DMS153 treated with DMSO at 0.1 percent for 48 hours (cell line): Measurements from ENCODE around the gene NBPF12.
"Not testable (repeated sequence)": the region's sequence is repeated elsewhere in the genome, so short reads cannot be mapped to it uniquely, and the experiment has no call there.

ENCODE experiments used
- DNase-seq: peaks from one replicate; lab custom pipeline; 2025; ENCODE audit not compliant: unreplicated experiment; lab: John Stamatoyannopoulos, UW

Gene NBPF12, protein sequence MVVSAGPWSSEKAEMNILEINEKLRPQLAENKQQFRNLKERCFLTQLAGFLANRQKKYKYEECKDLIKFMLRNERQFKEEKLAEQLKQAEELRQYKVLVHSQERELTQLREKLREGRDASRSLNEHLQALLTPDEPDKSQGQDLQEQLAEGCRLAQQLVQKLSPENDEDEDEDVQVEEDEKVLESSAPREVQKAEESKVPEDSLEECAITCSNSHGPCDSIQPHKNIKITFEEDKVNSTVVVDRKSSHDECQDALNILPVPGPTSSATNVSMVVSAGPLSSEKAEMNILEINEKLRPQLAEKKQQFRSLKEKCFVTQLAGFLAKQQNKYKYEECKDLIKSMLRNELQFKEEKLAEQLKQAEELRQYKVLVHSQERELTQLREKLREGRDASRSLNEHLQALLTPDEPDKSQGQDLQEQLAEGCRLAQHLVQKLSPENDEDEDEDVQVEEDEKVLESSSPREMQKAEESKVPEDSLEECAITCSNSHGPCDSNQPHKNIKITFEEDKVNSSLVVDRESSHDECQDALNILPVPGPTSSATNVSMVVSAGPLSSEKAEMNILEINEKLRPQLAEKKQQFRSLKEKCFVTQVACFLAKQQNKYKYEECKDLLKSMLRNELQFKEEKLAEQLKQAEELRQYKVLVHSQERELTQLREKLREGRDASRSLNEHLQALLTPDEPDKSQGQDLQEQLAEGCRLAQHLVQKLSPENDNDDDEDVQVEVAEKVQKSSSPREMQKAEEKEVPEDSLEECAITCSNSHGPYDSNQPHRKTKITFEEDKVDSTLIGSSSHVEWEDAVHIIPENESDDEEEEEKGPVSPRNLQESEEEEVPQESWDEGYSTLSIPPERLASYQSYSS (N-terminal part only)

DNA sequence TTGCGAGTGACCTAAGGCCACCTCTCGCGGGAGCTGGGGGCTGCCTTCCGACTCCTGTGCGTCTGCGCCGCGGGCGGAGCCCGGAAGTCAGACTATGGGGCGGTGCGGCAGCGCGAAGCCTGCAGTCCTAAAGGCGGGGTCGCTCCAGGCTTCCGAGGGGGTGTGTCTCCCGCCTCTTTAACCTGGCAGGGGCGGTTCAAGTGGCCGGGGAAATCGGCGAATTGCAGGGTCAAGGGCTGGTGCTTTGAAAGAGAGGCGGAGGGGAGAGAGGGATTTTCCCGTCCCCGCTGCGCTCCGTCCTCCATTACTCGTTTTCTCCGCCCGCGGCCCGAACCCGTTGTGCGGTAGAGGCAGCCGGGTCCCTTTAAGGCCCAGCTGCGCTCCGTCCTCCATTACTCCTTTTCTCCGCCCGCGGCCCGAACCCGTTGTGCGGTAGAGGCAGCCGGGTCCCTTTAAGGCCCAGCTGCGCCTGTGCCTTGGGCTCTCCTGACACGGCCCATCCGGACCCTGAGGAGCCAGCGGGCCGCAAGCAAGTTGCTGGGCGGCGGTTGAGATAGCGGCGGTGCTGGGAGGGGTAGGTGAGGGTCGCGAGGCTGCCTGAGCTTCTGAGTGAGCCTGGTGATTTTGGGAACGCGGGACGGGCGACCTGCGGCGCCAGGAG, at the start of gene NBPF12:
NBPF12 (plus strand) TSS at position 83 of the 661 bp plus-strand sequence. CDS start 21,820 bp downstream, outside the sequence.
- peak; percentile 21 for DNase-seq

DNA sequence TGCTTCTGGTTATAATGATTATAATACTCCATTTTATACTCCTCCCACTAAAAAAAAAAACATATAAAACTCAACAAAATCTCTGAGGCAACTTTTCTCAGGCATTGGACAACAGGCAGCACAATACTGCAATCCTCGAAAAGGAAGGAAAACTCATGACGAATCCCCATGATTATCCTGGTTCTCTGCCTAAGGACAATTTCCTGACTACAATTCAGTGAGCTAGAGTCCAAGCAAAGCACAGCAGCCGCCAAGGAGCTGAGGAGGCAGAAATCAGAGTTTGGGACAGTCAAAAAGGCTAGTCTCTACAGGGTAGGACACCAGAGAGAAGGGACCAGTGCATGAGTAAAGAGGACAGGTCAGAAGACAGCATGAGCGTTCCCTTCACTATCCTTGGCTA, 46.8 kb upstream of the NBPF12 start:
- DNase-seq = not testable (repeated sequence)

DNA sequence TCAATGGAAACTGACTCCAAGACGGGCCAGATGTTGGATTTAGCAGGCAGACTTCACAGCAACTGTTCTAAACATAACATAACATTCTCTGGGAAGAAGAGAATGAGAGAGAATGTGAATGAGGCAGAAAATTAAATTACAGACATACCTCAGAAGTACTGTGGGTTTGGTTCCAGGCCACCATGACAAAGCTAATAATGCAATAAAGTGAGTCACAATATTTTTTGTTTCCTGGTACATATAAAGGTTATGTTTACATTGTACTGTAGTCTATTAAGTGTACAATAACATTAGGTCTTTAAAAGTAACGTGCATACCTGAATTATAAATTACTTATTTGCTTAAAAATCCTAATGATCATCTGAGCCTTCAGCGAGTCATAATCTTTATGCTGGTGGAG, 45.8 kb upstream of the NBPF12 start:
- DNase-seq = not testable (repeated sequence)

DNA sequence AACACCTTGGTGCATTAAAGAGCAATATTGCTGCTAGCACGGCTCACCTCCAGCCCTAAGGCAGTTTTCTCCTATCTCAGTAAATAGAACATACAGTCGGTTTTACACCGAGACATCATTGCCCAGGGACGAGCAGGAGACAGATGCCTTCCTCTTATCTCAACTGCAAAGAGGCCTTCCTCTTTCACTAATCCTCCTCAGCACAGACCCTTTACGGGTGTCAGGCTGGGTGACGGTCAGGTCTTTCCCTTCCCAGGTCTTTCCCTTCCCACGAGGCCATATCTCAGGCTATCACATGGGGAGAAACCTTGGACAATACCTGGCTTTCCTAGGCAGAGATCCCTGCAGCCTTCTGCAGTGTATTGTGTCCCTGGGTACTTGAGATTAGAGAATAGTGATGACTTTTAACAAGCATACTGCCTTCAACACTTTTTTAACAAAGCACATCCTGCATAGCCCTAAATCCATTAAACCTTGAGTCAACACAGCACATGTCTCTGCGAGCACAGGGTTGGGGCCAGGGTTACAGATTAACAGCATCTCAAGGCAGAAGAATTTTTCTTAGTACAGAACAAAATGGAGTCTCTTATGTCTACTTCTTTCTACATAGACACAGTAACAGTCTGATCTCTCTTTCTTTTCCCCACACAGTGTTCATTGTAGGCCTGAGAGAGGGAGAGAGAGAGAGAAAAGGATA, 30.4 kb upstream of the NBPF12 start:
- not testable (repeated sequence) for DNase-seq

DNA sequence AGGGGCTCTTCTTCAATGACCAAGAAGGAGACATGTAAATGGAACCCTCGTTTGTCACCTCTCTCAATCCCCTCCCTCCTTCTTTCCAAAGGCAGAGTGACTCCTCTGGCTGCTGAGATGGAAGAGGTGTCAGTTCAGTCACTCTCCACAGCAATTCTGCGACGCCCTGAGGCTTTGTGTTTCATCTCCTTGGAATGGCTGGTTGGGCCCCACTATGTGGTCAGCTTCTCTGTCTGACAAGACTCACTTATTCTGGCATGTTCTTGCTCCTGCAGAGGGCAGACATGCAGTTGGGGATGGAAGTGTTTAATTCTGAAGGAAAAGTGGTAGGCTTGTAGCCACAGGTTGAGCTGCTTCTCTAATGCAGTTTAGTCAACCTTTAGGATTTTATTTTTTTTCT, 25.1 kb upstream of the NBPF12 start:
- not testable (repeated sequence) for DNase-seq

DNA sequence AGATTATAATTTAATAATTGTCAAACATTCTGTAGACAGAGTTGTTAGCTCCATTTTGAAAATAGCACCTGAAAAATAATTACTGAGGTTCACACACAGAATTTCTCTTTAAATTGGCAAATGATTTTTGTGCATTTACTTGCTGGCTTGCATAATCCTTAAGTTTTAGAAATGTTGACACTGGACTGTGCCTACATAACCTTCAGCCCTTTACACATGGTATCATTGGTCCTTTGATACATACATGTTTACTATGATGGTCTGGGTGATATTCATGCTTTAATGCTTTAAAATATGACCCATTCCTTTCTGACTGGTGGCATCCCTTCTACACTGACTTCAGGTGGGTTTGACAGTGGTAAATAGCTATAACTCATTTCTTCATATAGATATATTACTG, 17.3 kb upstream of the NBPF12 start:
- DNase-seq = not testable (repeated sequence)

DNA sequence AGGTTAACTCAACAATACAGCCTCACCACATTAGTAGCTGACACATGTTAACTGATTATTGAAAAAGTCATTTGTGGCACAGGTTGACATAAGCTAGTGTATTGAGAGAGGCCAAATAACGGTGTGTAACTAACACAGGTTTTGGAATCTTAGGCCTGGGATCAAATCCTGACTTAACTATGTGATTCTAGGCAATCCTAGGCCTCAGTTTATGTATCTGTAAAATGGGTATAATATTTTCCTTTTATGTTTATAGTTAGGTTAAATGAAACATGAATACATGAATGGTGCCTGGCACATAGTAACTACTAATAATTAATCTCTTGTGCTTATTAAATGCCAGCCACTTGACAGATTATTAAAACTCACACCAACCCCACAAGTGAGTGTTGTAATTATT, 15.5 kb upstream of the NBPF12 start:
- not testable (repeated sequence) for DNase-seq

DNA sequence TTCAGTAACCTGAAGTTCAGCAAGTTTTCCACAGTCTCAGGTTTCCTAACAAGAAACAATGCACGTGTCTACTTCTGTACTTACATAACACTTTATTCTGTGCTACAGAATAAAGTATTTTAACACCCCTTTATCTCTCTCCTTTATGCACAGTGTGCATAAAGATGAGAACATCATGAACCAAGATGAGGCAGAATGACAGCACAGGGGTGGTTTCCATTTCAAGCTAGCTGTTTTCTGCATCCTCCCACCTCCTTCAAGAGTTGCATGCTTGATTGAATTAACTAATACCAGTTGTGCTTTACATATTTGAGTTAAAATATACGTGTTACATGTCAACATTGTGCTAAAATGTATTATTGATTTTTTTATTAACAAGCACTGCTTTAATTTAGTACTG, 14.0 kb upstream of the NBPF12 start:
- DNase-seq = not testable (repeated sequence)

DNA sequence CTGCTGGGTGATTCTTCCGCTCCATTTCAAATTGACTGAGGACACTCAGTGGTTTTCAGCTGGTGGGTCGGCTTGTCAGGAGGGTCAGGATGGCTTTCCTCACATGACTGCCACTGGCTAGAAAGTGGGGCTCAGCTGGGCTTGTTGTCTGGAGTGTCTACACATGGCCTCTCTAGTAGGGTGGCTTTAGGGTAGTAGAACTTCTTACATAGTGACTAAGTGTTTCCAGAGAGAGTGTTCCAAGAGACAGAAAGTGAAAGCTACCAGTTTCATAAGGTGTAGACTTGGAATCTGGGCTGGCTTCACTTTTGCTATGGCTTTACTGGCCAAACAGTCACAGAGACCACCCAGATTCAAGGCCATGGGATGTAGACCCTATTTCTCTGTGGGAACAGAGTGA, 11.7 kb upstream of the NBPF12 start:
- not testable (repeated sequence) for DNase-seq

DNA sequence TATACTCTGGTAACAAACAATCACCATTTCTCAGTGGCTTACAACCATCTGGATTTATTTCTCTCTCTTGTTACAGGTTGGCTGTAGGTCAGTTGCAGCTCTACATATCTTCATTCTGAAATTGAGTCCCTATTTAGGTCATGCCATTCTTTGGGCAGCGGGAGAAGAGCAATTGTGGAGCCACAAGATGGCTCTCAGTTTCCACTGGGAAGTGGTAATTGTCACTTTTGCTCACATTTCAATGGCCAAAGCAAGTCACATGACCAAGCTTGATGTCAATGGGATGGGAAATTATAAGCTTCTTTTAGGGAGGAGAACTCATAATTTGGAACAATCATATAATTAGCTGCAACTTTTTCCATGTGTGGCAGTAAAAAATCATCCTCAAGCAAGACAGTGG, 7.9 kb upstream of the NBPF12 start:
- not testable (repeated sequence) for DNase-seq

DNA sequence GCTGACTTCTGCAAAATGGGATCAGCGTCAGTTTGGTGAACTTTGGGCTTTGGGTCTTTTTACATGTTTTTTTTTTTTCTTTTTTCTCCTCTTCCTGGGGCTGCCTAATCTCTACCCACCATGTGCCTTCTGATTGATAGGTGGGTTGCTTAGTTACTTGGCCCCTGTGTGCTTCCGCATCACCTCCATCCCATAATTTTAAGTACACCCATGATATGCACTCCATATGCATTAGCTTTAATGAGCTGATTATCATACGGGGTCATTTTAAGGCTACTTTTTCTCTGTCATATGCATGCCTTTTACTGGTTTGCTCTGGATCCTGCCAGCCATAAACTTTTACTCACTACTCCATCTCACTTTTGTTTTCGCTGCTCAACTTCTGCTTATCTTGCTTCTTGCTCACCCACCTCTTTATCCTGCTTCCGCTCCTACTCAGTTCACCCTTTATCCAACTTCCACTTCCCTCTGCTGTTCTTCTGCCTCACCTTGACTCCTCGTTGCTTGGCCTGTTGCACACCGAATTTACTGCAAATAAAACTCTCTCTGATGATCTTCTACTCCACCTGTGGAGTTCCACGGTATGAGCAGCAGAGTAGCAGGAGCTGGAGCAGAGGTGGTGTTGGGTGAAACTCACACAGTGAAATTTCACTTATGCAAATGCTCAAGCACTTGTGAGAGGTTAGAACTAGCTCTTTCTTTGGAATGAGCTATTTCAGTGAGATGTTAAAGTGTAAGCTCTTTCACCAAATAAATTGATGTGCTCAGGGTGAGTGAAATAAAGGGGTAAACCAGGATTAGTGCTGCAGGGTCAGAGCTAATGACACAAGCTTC, 3.5 kb upstream of the NBPF12 start:
- DNase-seq = not testable (repeated sequence)

DNA sequence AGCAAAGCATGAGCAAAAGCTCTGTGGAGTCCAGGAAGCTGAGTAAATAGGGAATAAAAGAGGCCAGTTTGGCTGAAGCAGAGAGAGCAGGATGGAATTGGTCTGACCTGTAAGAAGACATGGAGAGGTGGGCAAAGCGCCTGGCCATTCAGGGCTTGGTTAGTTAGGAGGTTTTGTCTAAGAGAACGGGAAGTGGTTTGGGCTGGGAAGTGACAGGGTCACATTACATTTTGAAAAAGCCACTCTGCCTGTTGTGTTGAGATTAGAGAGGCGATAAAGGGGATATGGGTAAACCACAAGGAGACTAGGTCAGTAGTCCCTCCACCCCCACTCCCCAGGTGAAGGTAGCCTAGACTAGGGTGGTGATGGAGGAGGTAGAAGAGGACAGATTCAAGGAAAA, 662 bp upstream of the NBPF12 start:
- DNase-seq = not testable (repeated sequence)

DNA sequence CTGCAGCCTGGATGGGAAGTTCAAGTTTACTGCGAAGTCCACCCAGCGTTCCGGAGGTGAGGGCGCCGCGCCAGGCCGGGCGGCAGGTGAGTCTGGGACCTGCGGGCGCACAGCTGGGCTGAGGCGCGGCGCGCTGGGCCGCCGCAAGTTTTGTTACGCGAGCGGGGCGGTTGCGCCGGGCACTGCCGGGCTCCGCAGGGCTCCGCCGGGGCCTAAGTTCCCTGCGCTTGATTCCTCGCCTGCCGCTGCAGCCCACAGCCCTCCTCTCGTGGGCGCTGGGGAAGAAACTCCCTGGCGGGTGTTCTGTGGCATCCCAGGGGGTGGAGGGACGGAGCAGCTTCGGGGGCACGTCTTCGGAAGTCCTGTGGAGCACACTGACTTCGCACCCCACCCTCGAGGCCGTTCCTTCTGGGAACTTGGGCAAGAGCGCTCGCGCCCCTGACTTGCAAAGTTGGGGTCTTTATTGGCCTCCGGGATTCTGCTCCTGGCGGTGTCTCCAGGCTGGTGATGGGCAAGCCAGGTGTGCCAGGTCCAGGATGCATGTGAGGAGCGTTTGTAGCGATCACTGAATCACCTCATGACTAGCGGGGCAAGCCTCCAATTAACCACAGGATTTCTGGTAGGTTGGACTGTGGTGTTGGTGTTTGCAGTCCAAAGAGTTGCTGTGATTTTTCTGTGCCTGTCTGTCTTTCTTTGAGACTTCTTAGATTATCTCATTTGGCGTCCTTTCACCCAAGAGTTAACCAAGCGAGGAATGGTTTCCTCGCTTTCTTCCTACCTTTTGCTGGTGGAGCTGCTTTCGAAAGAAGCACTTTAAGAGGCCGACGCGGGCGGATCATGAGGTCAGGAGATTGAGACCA, 1.0 kb downstream of the NBPF12 start:
- DNase-seq = not testable (repeated sequence)

DNA sequence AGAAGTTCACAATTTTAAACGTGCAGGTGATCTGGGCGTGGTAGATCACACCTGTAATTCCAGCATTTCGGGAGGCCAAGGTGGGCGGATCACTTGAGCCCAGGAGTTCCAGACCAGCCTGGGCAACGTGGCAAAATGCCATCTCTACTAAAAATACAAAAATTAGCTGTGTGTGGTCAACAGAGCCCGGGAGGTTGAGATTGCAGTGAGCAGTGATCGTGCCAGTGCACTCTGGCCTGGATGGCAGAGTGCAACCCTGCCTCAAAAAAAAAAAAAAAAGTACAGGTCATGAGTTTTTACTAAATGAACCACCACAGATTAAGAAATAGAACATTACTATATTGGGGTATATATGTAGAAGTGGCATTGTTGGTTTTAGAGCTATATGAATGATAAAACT, 2.2 kb downstream of the NBPF12 start:
- DNase-seq = not testable (repeated sequence)

DNA sequence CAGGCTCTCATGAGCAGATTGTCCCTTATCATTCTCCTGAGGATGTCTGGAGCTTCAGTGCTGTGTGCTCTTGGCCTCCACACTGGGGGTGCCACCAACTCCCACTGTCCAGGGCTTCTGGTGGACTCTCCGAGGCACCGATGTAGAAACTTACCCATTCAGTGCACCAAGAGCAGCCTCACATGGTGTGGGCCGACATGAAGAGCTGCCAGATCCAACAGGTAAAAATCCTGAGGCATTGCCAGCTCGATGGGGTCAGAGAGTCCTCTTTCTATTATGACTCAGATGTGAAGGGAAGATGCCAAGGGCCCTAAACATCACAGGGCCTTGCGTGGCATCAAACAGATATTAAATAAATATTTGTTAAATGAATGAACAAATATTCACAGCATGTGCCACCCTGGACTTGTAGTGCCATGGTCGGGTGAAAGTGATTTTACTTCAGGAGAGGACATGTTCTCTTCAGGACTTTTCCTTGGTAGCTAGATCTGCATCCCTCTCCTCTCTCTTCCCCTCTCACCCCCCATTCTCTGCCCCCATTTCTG, 5.3 kb downstream of the NBPF12 start:
- DNase-seq = not testable (repeated sequence)

DNA sequence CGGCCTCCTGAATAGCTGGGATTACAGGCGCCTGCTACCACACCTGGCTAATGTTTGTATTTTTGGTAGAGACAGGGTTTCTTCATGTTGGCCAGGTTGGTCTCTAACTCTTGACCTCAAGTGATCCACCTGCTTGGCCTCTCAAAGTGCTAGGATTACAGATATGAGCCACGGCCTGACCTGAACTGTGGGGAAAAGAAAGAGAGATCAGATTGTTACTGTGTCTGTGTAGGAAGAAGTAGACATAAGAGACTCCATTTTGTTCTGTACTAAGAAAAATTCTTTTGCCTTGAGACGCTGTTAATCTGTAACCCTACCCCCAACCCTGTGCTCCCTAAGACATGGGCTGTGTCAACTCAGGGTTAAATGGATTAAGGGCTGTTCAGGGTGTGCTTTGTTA, 10.0 kb downstream of the NBPF12 start:
- not testable (repeated sequence) for DNase-seq

DNA sequence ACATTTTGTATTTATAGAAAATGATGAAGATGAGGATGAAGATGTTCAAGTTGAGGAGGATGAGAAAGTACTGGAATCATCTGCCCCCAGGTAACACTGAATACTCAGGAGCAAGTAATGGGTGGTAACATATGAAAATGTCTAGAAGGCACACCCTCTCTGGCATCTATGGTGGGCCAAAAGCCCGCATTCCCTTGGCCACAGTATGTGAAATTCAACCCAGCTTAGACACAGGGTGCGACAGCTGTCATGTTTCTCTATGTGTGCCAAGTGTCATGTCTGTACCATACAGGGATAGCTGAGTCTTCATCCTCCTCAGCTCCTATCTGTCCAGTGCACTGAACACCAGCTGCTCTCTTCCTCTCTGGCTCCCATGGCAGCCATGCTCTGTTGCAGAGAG, 26.2 kb downstream of the NBPF12 start:
- not testable (repeated sequence) for DNase-seq

DNA sequence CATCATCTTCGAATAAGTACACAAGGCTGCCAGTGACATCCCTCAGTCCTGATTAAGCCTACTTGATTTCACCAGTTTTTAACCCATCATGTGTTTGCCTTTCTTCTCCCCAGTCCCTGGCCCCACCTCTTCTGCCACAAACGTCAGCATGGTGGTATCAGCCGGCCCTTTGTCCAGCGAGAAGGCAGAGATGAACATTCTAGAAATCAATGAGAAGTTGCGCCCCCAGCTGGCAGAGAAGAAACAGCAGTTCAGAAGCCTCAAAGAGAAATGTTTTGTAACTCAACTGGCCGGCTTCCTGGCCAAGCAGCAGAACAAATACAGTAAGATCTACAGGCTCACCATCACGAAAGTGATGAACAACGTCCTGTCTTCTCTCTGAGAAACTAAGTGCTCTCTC, 28.2 kb downstream of the NBPF12 start:
- not testable (repeated sequence) for DNase-seq

DNA sequence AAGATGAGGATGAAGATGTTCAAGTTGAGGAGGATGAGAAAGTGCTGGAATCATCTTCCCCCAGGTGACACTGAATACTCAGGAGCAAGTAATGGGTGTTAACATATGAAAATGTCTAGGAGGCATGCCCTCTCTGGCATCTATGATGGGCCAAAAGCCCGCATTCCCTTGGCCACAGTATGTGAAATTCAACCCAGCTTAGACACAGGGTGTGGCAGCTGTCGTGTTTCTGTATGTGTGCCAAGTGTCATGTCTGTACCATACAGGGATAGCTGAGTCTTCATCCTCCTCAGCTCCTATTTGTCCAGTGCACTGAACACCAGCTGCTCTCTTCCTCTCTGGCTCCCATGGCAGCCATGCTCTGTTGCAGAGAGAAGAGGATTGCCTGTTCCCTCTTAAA, 32.5 kb downstream of the NBPF12 start:
- DNase-seq = not testable (repeated sequence)
